ENCODE data around the gene ATG7. TPM values are rescaled to one million over a fixed set of nuclear protein-coding genes. Genes with fewer than 3 reads are reported as not detected.
"Not testable (repeated sequence)": the region's sequence is repeated elsewhere in the genome, so short reads cannot be mapped to it uniquely, and the experiment has no call there.

The ATG7 gene
- total RNA-seq, 1 donor from 2014 or later: 23.0 TPM

DNA sequence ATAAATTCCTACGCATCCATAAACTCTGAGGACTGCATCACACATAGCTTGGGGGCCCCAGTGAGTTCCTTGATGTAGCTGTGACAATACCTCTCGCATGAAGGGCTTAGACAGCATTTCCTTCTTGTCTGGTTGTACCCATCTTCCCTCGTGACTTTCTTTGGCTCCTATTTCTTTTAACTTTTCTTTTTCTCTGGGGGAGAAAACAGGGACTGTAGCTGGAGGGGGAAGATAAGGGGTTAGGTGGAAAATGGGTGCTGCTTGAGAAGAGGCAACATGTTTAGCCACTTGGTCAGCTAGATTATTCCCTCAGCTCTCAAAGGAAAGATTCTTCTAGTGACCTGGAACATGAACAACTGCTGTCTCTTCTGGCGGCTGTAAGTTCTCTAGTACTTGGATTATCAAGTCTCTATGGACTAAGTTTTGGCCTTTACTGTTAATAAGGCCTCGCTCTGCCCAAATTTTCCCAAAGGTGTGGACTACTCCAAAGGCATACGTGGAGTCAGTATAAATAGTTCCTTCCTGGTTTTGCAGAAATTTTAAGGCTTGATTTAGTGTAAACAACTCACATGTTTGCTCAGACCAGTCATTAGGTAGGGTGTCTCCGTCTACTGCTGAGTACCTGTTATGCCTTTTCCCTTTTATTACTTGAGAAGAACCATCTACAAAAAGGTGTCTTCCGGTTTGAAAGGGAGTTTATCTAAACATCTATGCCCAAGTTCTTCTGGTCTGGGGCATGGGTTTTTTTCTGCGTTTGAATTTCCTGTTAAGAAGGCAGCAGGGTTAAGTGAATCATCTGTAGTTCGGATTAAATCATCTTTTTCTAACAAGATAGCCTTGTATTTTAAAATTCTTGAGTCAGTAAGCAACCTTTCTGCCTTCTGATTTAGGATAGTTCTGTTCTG lies 21.0 kb upstream of the ATG7 start:
- H3K27ac Mint-ChIP-seq (ENCODE audit: unreplicated experiment): no peak overlapping the region
- peaks cover 4% of the 10 kb centered on the region for H3K36me3 Mint-ChIP-seq (ENCODE audit: unreplicated experiment)
- peaks cover 6% of the 10 kb centered on the region for H3K9me3 Mint-ChIP-seq (ENCODE audit: unreplicated experiment)
- H3K4me1 Mint-ChIP-seq (ENCODE audit: low read depth, unreplicated experiment): no peaks in the 10 kb centered on the region
- H3K4me3 Mint-ChIP-seq (ENCODE audit: unreplicated experiment): no peak overlapping the region
- TF ChIP-seq, protein P1, sequence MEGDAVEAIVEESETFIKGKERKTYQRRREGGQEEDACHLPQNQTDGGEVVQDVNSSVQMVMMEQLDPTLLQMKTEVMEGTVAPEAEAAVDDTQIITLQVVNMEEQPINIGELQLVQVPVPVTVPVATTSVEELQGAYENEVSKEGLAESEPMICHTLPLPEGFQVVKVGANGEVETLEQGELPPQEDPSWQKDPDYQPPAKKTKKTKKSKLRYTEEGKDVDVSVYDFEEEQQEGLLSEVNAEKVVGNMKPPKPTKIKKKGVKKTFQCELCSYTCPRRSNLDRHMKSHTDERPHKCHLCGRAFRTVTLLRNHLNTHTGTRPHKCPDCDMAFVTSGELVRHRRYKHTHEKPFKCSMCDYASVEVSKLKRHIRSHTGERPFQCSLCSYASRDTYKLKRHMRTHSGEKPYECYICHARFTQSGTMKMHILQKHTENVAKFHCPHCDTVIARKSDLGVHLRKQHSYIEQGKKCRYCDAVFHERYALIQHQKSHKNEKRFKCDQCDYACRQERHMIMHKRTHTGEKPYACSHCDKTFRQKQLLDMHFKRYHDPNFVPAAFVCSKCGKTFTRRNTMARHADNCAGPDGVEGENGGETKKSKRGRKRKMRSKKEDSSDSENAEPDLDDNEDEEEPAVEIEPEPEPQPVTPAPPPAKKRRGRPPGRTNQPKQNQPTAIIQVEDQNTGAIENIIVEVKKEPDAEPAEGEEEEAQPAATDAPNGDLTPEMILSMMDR (IDR thresholded peaks at IDR 0.05; ENCODE audit: partially characterized antibody, unreplicated experiment): no peak
- no peak for DNase-seq
- no peaks in the 10 kb centered on the region for H3K27me3 Mint-ChIP-seq (ENCODE audit: unreplicated experiment)

DNA sequence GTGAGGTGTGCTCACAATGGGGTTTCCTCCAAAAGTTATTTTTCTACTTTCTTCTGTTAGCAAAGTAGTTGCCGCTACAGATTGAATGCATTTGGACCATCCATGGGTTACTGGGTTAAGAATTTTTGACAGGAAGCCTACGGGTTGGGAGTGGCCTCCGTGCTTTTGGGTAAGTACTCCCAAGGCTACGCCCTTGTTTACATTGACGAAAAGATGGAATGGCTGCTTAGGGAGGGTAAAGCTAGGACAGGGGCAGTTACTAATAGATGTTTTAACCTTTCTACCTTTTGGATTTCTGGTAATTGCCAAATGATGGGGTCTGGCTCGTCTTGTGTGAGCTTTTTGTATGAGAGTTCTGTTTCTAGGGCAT lies 20.4 kb upstream of the ATG7 start:
- TF ChIP-seq, protein P1 (IDR thresholded peaks at IDR 0.05; ENCODE audit: partially characterized antibody, unreplicated experiment): no peak
- Mint-ChIP-seq H3K4me3 (ENCODE audit: unreplicated experiment) (no peak overlapping the region), H3K4me1 (ENCODE audit: low read depth, unreplicated experiment) (no peaks in the 10 kb centered on the region), H3K27me3 (ENCODE audit: unreplicated experiment) (no peaks in the 10 kb centered on the region), H3K27ac (ENCODE audit: unreplicated experiment) (no peak overlapping the region), H3K9me3 (ENCODE audit: unreplicated experiment) (peaks cover 6% of the 10 kb centered on the region), H3K36me3 (ENCODE audit: unreplicated experiment) (peaks cover 4% of the 10 kb centered on the region)
- no peak for DNase-seq

GRCh38 chr3:11254876-11255275 lies 17.3 kb upstream of the ATG7 start:
- Mint-ChIP-seq H3K9me3 (ENCODE audit: unreplicated experiment) (peaks cover 6% of the 10 kb centered on the region), H3K4me3 (ENCODE audit: unreplicated experiment) (no peak overlapping the region)

DNA sequence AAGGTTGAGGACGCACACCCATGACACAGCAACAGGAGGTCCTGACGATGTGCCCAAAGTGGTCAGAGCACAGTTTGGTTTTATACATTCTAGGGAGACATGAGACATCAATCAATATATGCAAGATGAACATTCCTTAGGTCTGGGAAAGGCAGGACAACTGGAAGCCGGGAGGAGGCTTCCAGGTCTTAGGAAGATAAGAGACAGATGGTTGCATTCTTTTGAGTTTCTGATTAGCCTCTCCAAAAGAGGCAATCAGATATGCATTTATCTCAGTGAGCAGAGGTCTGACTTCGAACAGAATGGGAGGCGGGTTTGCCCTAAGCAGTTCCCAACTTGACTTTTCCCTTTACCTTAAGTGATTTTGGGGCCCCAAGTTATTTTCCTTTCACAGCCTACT lies 16.7 kb upstream of the ATG7 start:
- H3K4me3 Mint-ChIP-seq (ENCODE audit: unreplicated experiment); H3K27ac Mint-ChIP-seq (ENCODE audit: unreplicated experiment); H3K4me1 Mint-ChIP-seq (ENCODE audit: low read depth, unreplicated experiment); H3K9me3 Mint-ChIP-seq (ENCODE audit: unreplicated experiment); DNase-seq; H3K27me3 Mint-ChIP-seq (ENCODE audit: unreplicated experiment); H3K36me3 Mint-ChIP-seq (ENCODE audit: unreplicated experiment): not testable (repeated sequence)

More at GRCh38 chr3:11254876-11255275, 17.3 kb upstream of the ATG7 start:
- peaks cover 4% of the 10 kb centered on the region for H3K36me3 Mint-ChIP-seq (ENCODE audit: unreplicated experiment)
- H3K27ac Mint-ChIP-seq (ENCODE audit: unreplicated experiment): no peak overlapping the region
- no peaks in the 10 kb centered on the region for H3K4me1 Mint-ChIP-seq (ENCODE audit: low read depth, unreplicated experiment)
- no peaks in the 10 kb centered on the region for H3K27me3 Mint-ChIP-seq (ENCODE audit: unreplicated experiment)
- TF ChIP-seq, protein P1 (IDR thresholded peaks at IDR 0.05; ENCODE audit: partially characterized antibody, unreplicated experiment): no peak
- no peak for DNase-seq

DNA sequence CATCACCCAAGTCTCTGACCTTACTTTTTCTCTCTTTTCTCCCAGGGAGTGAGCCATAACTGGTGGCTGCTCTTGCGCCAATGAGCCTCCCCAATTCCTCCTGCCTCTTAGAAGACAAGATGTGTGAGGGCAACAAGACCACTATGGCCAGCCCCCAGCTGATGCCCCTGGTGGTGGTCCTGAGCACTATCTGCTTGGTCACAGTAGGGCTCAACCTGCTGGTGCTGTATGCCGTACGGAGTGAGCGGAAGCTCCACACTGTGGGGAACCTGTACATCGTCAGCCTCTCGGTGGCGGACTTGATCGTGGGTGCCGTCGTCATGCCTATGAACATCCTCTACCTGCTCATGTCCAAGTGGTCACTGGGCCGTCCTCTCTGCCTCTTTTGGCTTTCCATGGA lies 13.2 kb upstream of the ATG7 start:
- TF ChIP-seq, protein P1 (IDR thresholded peaks at IDR 0.05; ENCODE audit: partially characterized antibody, unreplicated experiment): no peak
- no peak for DNase-seq
- Mint-ChIP-seq H3K4me1 (ENCODE audit: low read depth, unreplicated experiment) (no peaks in the 10 kb centered on the region), H3K36me3 (ENCODE audit: unreplicated experiment) (no peaks in the 10 kb centered on the region), H3K9me3 (ENCODE audit: unreplicated experiment) (peaks cover 6% of the 10 kb centered on the region), H3K27me3 (ENCODE audit: unreplicated experiment) (no peaks in the 10 kb centered on the region), H3K4me3 (ENCODE audit: unreplicated experiment) (no peak overlapping the region), H3K27ac (ENCODE audit: unreplicated experiment) (no peak overlapping the region)
